Gastrocnemius medialis (tissue), 4 donors: ENCODE results near the gene TALDO1.

Source experiments
- POLR2A ChIP-seq, 2 donors: fragments of 450-650 bp; IDR thresholded peaks; one replicate each; pipeline ENCODE4 v1.6.1; 2017; ENCODE audit warnings: antibody characterized with exemption in 2 of 2, mild to moderate bottlenecking in 2 of 2, moderate library complexity in 2 of 2
- TF ChIP-seq, protein P1 (sequence below), 5 experiments: fragments of 450-650 bp in 3 of 5; fragments of 200-600 bp in 2 of 5; sonication (generic) in 2 of 5; IDR thresholded peaks in 4 of 5; conservative IDR thresholded peaks in 1 of 5; 1 replicate in 4 of 5; 2 replicates in 1 of 5; pipeline ENCODE4 v1.5.1; 2016 to 2019; ENCODE audit warnings: antibody characterized with exemption in 5 of 5, mild to moderate bottlenecking in 3 of 5, moderate library complexity in 3 of 5

DNA sequence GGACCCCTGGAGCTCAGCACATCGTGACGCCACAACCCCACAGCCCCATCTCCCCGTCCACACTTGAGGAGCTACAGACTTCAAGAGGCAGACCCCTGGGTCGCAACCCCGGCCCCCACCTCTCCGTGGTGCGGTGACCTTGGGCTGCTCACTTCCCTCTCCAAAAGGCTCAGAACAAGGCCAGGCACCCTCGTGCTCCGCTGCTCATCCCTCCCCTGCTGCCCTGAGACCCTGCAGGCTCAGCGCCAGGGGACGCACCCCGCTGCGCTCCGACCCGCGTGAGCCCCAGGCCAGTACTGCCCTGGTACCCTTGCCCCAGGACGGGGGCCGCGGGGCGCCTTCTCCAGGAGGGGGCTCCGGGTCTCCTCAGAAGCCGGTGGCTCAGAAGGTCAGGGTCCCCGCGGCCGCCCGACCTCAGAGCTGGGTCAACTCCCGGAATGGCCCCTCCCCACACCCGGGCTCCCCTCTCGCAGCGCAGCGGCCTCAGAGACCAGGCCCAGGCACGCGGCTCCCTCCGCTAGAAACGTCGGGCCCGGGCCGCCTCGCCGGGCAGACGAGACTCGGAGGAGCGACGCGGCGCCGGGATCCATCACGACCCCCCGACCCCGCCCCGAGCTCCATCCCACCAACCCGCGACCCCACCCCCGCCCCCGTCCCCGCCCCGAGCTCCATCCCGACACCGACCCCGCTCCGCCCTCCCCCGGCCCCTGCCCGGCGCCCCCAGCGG, 29.5 kb downstream of the TALDO1 start:
- TF ChIP-seq, protein P1, sequence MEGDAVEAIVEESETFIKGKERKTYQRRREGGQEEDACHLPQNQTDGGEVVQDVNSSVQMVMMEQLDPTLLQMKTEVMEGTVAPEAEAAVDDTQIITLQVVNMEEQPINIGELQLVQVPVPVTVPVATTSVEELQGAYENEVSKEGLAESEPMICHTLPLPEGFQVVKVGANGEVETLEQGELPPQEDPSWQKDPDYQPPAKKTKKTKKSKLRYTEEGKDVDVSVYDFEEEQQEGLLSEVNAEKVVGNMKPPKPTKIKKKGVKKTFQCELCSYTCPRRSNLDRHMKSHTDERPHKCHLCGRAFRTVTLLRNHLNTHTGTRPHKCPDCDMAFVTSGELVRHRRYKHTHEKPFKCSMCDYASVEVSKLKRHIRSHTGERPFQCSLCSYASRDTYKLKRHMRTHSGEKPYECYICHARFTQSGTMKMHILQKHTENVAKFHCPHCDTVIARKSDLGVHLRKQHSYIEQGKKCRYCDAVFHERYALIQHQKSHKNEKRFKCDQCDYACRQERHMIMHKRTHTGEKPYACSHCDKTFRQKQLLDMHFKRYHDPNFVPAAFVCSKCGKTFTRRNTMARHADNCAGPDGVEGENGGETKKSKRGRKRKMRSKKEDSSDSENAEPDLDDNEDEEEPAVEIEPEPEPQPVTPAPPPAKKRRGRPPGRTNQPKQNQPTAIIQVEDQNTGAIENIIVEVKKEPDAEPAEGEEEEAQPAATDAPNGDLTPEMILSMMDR (IDR thresholded peaks at IDR 0.05 in 4 of 5, conservative IDR thresholded peaks at IDR 0.05 in 1 of 5): no peak
- no peak for TF ChIP-seq POLR2A (IDR thresholded peaks at IDR 0.05)
